ENCODE measurements around the gene EMILIN3.

The EMILIN3 gene

DNA sequence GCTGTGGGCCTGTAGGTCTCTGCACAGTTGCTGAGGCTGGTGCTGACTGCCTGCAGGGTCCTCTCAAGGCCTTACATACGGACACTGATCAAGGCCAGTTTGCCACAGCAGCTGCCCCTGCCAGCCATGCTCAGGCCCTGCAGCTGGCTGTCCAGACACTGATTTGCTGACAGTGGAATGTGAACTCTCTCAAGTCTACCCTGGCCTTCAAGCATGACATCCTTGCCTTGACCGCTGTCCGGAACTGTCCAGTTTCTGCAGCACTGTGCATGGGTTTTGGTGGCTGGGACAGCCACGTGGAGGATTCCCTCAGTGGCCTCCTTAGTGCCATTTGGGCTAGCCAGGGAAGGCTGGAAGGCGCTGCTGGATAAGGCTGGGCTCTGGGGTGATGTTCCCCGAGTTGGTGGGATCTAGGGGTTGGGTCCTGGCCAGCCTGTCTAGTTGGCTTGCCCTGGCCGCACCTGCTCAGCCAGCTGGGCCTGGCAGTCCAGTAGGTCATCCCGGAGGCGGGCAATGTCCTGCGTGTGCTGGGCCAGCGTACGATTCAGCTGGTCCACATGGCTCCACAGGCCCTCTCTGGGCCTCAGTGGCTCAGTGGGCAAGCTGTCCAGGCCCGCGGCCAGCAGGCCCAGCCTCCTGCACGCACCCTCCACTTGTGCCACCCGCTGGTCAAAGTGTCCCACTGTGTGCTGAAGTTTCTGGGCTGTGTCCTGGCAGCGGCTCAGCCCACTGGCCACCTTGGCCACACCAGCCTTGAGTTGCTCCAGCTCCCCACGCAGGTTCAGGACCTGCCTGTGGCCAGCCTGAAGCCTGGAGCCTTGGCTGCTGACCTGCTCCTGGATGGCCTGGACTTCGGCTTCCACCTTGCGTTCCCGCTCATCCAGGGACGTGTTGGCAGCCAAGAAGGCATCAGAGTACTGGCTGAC, 5.5 kb downstream of the EMILIN3 start:
- no peaks in the 10 kb centered on the region for H3K79me2 ChIP-seq (ENCODE audit: insufficient read depth, low read length)
- peaks cover 5% of the 10 kb centered on the region; the same call in 1 of the 2 replicates for H4K20me1 ChIP-seq (ENCODE audit: insufficient read depth, low read length)
- no peak overlapping the region for H3K27ac ChIP-seq (ENCODE audit: low read length)
- no peaks in the 10 kb centered on the region for H3K9me3 ChIP-seq (ENCODE audit: insufficient read depth, low read length, severe bottlenecking)
- H3K4me2 ChIP-seq (ENCODE audit: insufficient read depth, low read length): no peak overlapping the region
- no peak for ATAC-seq (ENCODE audit: insufficient read depth, low read depth)
- no peak overlapping the region for H2AFZ ChIP-seq (ENCODE audit: low read depth, low read length)
- H3K4me1 ChIP-seq (ENCODE audit: insufficient read depth, low read length): no peaks in the 10 kb centered on the region
- no peaks in the 10 kb centered on the region for H3K36me3 ChIP-seq (ENCODE audit: insufficient read depth, low read length)
- H3K27me3 ChIP-seq (ENCODE audit: insufficient read depth, low read length, poor library complexity): no peaks in the 10 kb centered on the region
- no peak for TF ChIP-seq CTCF (IDR thresholded peaks at IDR 0.05; ENCODE audit: borderline replicate concordance, extremely low read depth, low read length, poor library complexity, severe bottlenecking)
- no peak for TF ChIP-seq EZH2 (IDR thresholded peaks at IDR 0.05; ENCODE audit: borderline replicate concordance, low read depth, low read length, severe bottlenecking)
- DNase-seq: no peak
- H3K4me3 ChIP-seq (ENCODE audit: low read depth in 1 of 2, low read length in 2 of 2): no peak overlapping the region
- no peak overlapping the region for H3K9ac ChIP-seq (ENCODE audit: low read depth, low read length)

- Histone ChIP-seq H2AFZ (ENCODE audit: low read depth, low read length) (no peak overlapping the region), H3K79me2 (ENCODE audit: insufficient read depth, low read length) (no peaks in the 10 kb centered on the region), H3K27me3 (ENCODE audit: insufficient read depth, low read length, poor library complexity) (no peaks in the 10 kb centered on the region), H3K4me2 (ENCODE audit: insufficient read depth, low read length) (no peak overlapping the region), H3K9ac (ENCODE audit: low read depth, low read length) (no peak overlapping the region), H3K36me3 (ENCODE audit: insufficient read depth, low read length) (no peaks in the 10 kb centered on the region), H3K9me3 (ENCODE audit: insufficient read depth, low read length, severe bottlenecking) (no peaks in the 10 kb centered on the region), H3K4me3 (ENCODE audit: low read depth in 1 of 2, low read length in 2 of 2) (no peak overlapping the region), H4K20me1 (ENCODE audit: insufficient read depth, low read length) (peaks cover 5% of the 10 kb centered on the region; the same call in 1 of the 2 replicates), H3K27ac (ENCODE audit: low read length) (no peak overlapping the region), H3K4me1 (ENCODE audit: insufficient read depth, low read length) (no peaks in the 10 kb centered on the region)
- no peak for ATAC-seq (ENCODE audit: insufficient read depth, low read depth)
- no peak for TF ChIP-seq CTCF (IDR thresholded peaks at IDR 0.05; ENCODE audit: borderline replicate concordance, extremely low read depth, low read length, poor library complexity, severe bottlenecking)
- TF ChIP-seq EZH2 (IDR thresholded peaks at IDR 0.05; ENCODE audit: borderline replicate concordance, low read depth, low read length, severe bottlenecking): no peak
- no peak for DNase-seq
Observed at GRCh38 chr20:41359541-41360011, 7.0 kb downstream of the EMILIN3 start.

DNA sequence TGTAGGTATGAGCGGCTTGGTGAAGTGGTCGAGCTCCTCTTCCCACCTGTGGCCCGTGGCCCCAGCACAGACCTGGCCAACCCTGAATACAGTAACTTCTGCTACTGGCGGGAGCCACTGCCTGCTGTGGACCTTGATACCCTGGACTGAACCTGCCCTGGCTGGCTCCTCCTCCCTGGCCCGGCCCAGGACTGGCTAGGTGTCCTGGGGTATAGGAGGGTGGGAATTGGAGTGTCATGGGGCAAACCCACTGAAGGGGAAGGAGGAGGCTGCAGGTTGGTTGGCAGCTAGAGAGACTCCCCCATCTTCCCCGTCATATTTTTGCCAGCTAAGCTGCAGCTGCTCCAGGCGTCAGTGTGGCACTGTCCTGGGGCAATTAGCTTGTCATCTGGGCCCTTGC, 7.9 kb downstream of the EMILIN3 start:
- Histone ChIP-seq H3K4me1 (ENCODE audit: insufficient read depth, low read length) (no peaks in the 10 kb centered on the region), H3K4me2 (ENCODE audit: insufficient read depth, low read length) (no peak overlapping the region), H4K20me1 (ENCODE audit: insufficient read depth, low read length) (peaks cover 5% of the 10 kb centered on the region), H3K36me3 (ENCODE audit: insufficient read depth, low read length) (no peaks in the 10 kb centered on the region), H3K79me2 (ENCODE audit: insufficient read depth, low read length) (no peaks in the 10 kb centered on the region), H3K27ac (ENCODE audit: low read length) (no peak overlapping the region), H3K4me3 (ENCODE audit: low read depth in 1 of 2, low read length in 2 of 2) (no peak overlapping the region), H3K9me3 (ENCODE audit: insufficient read depth, low read length, severe bottlenecking) (no peaks in the 10 kb centered on the region), H3K27me3 (ENCODE audit: insufficient read depth, low read length, poor library complexity) (no peaks in the 10 kb centered on the region), H3K9ac (ENCODE audit: low read depth, low read length) (no peak overlapping the region), H2AFZ (ENCODE audit: low read depth, low read length) (no peak overlapping the region)
- DNase-seq (no peak), ATAC-seq (ENCODE audit: insufficient read depth, low read depth) (no peak)
- no peak for TF ChIP-seq CTCF (IDR thresholded peaks at IDR 0.05; ENCODE audit: borderline replicate concordance, extremely low read depth, low read length, poor library complexity, severe bottlenecking)
- no peak for TF ChIP-seq EZH2 (IDR thresholded peaks at IDR 0.05; ENCODE audit: borderline replicate concordance, low read depth, low read length, severe bottlenecking)

All from DND-41 (cell line).